HepG2 (cell line): ENCODE measurements around the gene C1RL. TPM values are rescaled to one million over a fixed set of nuclear protein-coding genes. Genes with fewer than 3 reads are reported as not detected.

Experiments used
- ATAC-seq: fragments of 200-7000 bp; cut with Tn5 transposase; 3 replicates; pipeline ENCODE4 v1.9.1; 2020; ENCODE audit warnings: mild to moderate bottlenecking, moderate library complexity
- BruUV-seq: library from RNA; stranded (reverse); fragments of 400-500 nt; replicated peaks from 2 replicates; lab custom pipeline; 2021; lab: Mats Ljungman, UMichigan
- CTCF ChIA-PET: fragments of 300-600 bp; formaldehyde crosslinking; extraction: SDS; loops from one replicate; lab custom pipeline; 2021; ENCODE audit warnings: low total read pairs, inconsistent platforms, low intra/inter-chr PET ratio; lab: Yijun Ruan, JAX
- POLR2A ChIA-PET: fragments of 350-600 bp; sonication (Branson Sonifier 250); formaldehyde crosslinking; loops from one replicate; lab custom pipeline; 2020; ENCODE audit warnings: antibody characterized with exemption, inconsistent platforms; lab: Yijun Ruan, JAX
- DNase-seq: peaks from one replicate; pipeline ENCODE4 v3.0.0-alpha.2; 2015; ENCODE audit warnings: low spot score
- FAIRE-seq: peaks from 3 replicates; lab custom pipeline; 2011; peaks lifted over from hg19 to GRCh38; lab: Jason Lieb, UNC
- H2AFZ ChIP-seq: one replicate; pipeline ENCODE4 v1.6.1; 2011; ENCODE audit warnings: low read length, inconsistent platforms
- H3K27ac ChIP-seq: fragments of 300-600 bp; 3 replicates; pipeline ENCODE4 v1.8.0; 2011; ENCODE audit warnings: mixed run types, mild to moderate bottlenecking, mixed read lengths, low read length, inconsistent platforms; ENCODE audit not compliant: insufficient read depth; ENCODE audit errors: extremely low read length
- H3K27me3 ChIP-seq, 2 experiments: fragments of 200-600 bp in 1 of 2; 2 replicates in 1 of 2; 3 replicates in 1 of 2; pipeline versions ENCODE4 v1.6.0 to v1.8.0; 2011; ENCODE audit warnings: low read length in 2 of 2, mild to moderate bottlenecking in 2 of 2, moderate library complexity in 2 of 2, inconsistent platforms in 1 of 2; ENCODE audit not compliant: insufficient read depth in 2 of 2, control insufficient read depth in 1 of 2
- H3K36me3 ChIP-seq, 2 experiments: fragments of 200-600 bp in 1 of 2; replicated peaks in 1 of 2; 2 replicates in 1 of 2; 3 replicates in 1 of 2; pipeline versions ENCODE4 v1.5.1 to v1.8.0; 2011; ENCODE audit warnings: low read length in 2 of 2, inconsistent platforms in 1 of 2; ENCODE audit not compliant: insufficient read depth in 2 of 2, control insufficient read depth in 1 of 2
- H3K4me1 ChIP-seq: 2 replicates; pipeline ENCODE4 v1.5.1; 2012; ENCODE audit warnings: low read length, inconsistent platforms; ENCODE audit not compliant: insufficient read depth
- H3K4me2 ChIP-seq: 2 replicates; pipeline ENCODE4 v1.6.0; 2011; ENCODE audit warnings: low read depth, low read length, inconsistent platforms
- H3K4me3 ChIP-seq, 3 experiments: fragments of 200-600 bp in 1 of 3; sonication (generic), shearing (Covaris generic) in 1 of 3; replicated peaks in 1 of 3; 2 replicates each; pipeline ENCODE4 v1.5.1; 2011 to 2016; ENCODE audit warnings: low read length in 3 of 3, inconsistent platforms in 2 of 3, low read depth in 2 of 3, mild to moderate bottlenecking in 2 of 3, control low read depth in 1 of 3, mixed read lengths in 1 of 3; ENCODE audit not compliant: insufficient read depth in 1 of 3
- H3K79me2 ChIP-seq: one replicate; pipeline ENCODE4 v1.6.1; 2011; ENCODE audit warnings: low read length, inconsistent platforms; ENCODE audit not compliant: insufficient read depth
- H3K9ac ChIP-seq: 2 replicates; pipeline ENCODE4 v1.6.0; 2011; ENCODE audit warnings: mild to moderate bottlenecking, low read depth, low read length, inconsistent platforms; ENCODE audit not compliant: insufficient read depth
- H3K9me3 ChIP-seq: 2 replicates; pipeline ENCODE4 v1.5.1; 2012; ENCODE audit warnings: mild to moderate bottlenecking, low read length
- H4K20me1 ChIP-seq: 2 replicates; pipeline ENCODE4 v1.6.0; 2011; ENCODE audit warnings: inconsistent platforms, mild to moderate bottlenecking, low read length, moderate library complexity; ENCODE audit not compliant: insufficient read depth
- CENPBD1 ChIP-seq: sonication (generic); formaldehyde crosslinking; IDR thresholded peaks from 2 replicates; pipeline ENCODE4 v1.8.0; 2022; ENCODE audit warnings: missing genetic modification reagents, low read depth, mild to moderate bottlenecking, borderline replicate concordance
- ELF3 ChIP-seq: IDR thresholded peaks from 2 replicates; pipeline ENCODE4 v1.6.1; 2016; ENCODE audit warnings: missing genetic modification reagents, missing compliant biosample characterization
- JARID2 ChIP-seq: sonication (generic); formaldehyde crosslinking; IDR thresholded peaks from 2 replicates; pipeline ENCODE4 v1.8.1; 2023; ENCODE audit warnings: missing genetic modification reagents, inconsistent platforms; ENCODE audit not compliant: insufficient replicate concordance
- THAP9 ChIP-seq: sonication (generic); formaldehyde crosslinking; IDR thresholded peaks from 2 replicates; pipeline ENCODE4; 2020; ENCODE audit warnings: missing genetic modification reagents, mild to moderate bottlenecking, borderline replicate concordance
- ZNF317 ChIP-seq: sonication (generic); formaldehyde crosslinking; IDR thresholded peaks from 2 replicates; pipeline ENCODE4 v1.5.0; 2020; ENCODE audit warnings: mild to moderate bottlenecking, missing genetic modification reagents
- ZNF704 ChIP-seq: sonication (generic); formaldehyde crosslinking; IDR thresholded peaks from 2 replicates; pipeline ENCODE4 v1.8.1; 2023; ENCODE audit warnings: mild to moderate bottlenecking, inconsistent platforms, moderate library complexity, missing genetic modification reagents, borderline replicate concordance
- ZNF770 ChIP-seq: sonication (generic); formaldehyde crosslinking; IDR thresholded peaks from 2 replicates; pipeline ENCODE4 v1.5.0; 2020; ENCODE audit warnings: mild to moderate bottlenecking, missing genetic modification reagents
- ZNF800 ChIP-seq: sonication (generic); formaldehyde crosslinking; IDR thresholded peaks from 2 replicates; pipeline ENCODE4 v1.4.0; 2020; ENCODE audit warnings: missing genetic modification reagents
- WGBS: methylation state at CpG from one replicate; pipeline ENCODE4 v1.1.6; 2017; ENCODE audit warnings: low lambda C conversion rate; 5-methylcytosine and 5-hydroxymethylcytosine counted together
- in situ Hi-C: cut with HindIII; loops from 2 replicates; pipeline ENCODE4 v1.10.0; 2017; ENCODE audit warnings: low pct_unique_long_range_greater_than_20kb; ENCODE audit not compliant: extremely low pct_ligation_motif_present
- intact Hi-C: fragments of 100-400 bp; cut with micrococcal nuclease; formaldehyde crosslinking; loops from one replicate; pipeline ENCODE4 v1.10.0; 2022; ENCODE audit not compliant: unreplicated experiment
- polyA plus RNA-seq, 8 experiments: library from polyadenylated mRNA; depleted of rRNA in 3 of 8; stranded (reverse) in 7 of 8; unstranded in 1 of 8; fragments of >200 nt; fragmentation: Illumina TruSeq in 4 of 8; extraction: Trizol in 4 of 8; gene quantifications; 2 replicates each; pipeline versions ENCODE4 v1.2.1 to v1.2.3, GENCODE V29; 2011 to 2016; ENCODE audit warnings: low read depth in 4 of 8, missing spikeins in 1 of 8, mixed read lengths in 1 of 8; ENCODE audit not compliant: insufficient read depth in 1 of 8
- total RNA-seq, 5 experiments: library from RNA; depleted of rRNA; stranded (reverse); fragments of >200 nt; fragmentation: Illumina TruSeq; extraction: Trizol; gene quantifications; 2 replicates each; pipeline ENCODE4 v1.2.3, GENCODE V29; 2016; ENCODE audit warnings: low read depth in 1 of 5

C1RL gene
- total and polyA plus RNA-seq, 2 of the 13 experiments (the other 11 are each of a cell fraction or from before 2014, with no cell fraction given) = 28.9 to 53.1 TPM

- no peaks in the 10 kb centered on the region for H4K20me1 ChIP-seq
- FAIRE-seq = no peak
- intact Hi-C loops (no loop called here), in situ Hi-C loops (no loop called here)
- no peak overlapping the region for H3K4me3 ChIP-seq
- no peaks in the 10 kb centered on the region for H3K79me2 ChIP-seq
- BruUV-seq = no TSS peak
- H3K27ac ChIP-seq = no peak overlapping the region
- ATAC-seq = no peak
- no peak for TF ChIP-seq THAP9
- TF ChIP-seq CENPBD1 (CRISPR knock-in tag) = no peak
- TF ChIP-seq ZNF317 (CRISPR knock-in tag) = no peak
- no peak for TF ChIP-seq ZNF704 (CRISPR knock-in tag)
- no peak for TF ChIP-seq ZNF770
- TF ChIP-seq ELF3 (CRISPR knock-in tag) = no peak
- no peak for TF ChIP-seq JARID2 (CRISPR knock-in tag)
- TF ChIP-seq ZNF800 (CRISPR knock-in tag) = no peak
- POLR2A ChIA-PET = no interaction called here
- no peak overlapping the region for H2AFZ ChIP-seq
- 96% methylated on average over 2 of the region's 6 CpGs for WGBS
- H3K4me1 ChIP-seq = no peaks in the 10 kb centered on the region; the same call in 1 of the 2 replicates
- H3K36me3 ChIP-seq = peaks cover 27 to 61% of the 10 kb centered on the region in 2 experiments
- H3K27me3 ChIP-seq = no peaks in the 10 kb centered on the region
- no peak overlapping the region for H3K4me2 ChIP-seq
- H3K9ac ChIP-seq = no peak overlapping the region
- no peak for DNase-seq
- H3K9me3 ChIP-seq = no peaks in the 10 kb centered on the region
- CTCF ChIA-PET = no interaction called here
Observed at GRCh38 chr12:7150841-7151240, 41.8 kb upstream of the C1RL start.
